ENCODE results near the gene RBM46. TPM values are rescaled to one million over a fixed set of nuclear protein-coding genes. Genes with fewer than 3 reads are reported as not detected.

Gene RBM46
- total RNA-seq, 3 donors from 2014 or later, result 0.29 TPM; not detected in 2

Other genes starting within 250 kb of the RBM46 start
- gene PLRG1, start 230.9 kb upstream of the RBM46 start, total RNA-seq, result 10 to 100 TPM; 38.1 to 61.2 (median 54.4) TPM
- 1 to 10 TPM in 1 of 3 donors, not detected in 2; 3.9 TPM for gene FGB, start 218.3 kb upstream of the RBM46 start, total RNA-seq
- under 1 TPM in 1 of 3 donors, not detected in 2; 0.66 TPM for gene FGA, start 190.5 kb upstream of the RBM46 start, total RNA-seq
- gene FGG, start 168.6 kb upstream of the RBM46 start, total RNA-seq, result 1 to 10 TPM in 1 of 3 donors, not detected in 2; 3.3 TPM
- gene LRAT, start 37.3 kb upstream of the RBM46 start, total RNA-seq, result 1 to 10 TPM in 2 of 3 donors, not detected in 1; 3.9 to 4.5 TPM

All from breast epithelium (tissue), 3 donors.